ENCODE results near the gene MGAT4B.

Gene MGAT4B

DNA sequence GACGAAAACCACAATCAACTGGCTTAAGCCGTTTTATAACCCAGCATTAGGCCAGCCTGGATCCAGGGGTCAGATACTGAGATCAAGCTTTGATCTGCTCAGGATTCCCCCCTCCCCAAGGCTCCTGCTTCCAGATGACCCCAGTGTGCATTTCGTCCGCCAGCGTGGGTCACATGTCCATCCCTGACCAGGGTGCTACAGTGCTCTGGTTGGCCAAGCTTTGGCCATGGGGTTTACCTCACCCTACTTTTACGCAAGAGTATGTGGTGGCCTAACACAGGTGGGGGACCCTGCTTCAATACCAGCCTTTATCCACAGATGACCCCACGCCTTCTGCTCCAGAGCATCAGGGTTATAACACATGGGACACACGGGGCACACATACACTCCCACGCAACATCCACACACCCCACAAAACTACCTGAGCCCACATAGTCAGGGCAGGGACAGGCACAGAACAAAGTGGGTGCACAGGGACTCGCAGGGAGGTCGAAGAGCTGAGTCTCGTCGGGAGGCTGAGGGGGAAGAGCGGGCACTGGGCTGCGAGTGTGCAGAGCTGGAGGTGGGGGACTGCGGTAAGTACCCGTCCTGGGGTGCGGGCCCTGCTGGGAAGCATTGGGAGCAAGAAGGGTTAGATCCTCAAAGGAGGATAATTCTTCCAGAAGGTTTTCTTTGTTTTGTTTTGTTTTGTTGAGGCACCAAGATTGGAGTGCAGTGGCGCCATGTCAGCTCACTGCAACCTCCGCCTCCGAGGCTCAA is 9.0 kb upstream of the MGAT4B start:
- no peaks in the 10 kb centered on the region for H3K27me3 ChIP-seq (ENCODE audit: insufficient read depth, low read length)
- no peak overlapping the region for H3K9ac ChIP-seq (ENCODE audit: low read length)
- no peak overlapping the region for H3K4ac ChIP-seq (ENCODE audit: low read depth, low read length)
- H4K91ac ChIP-seq (ENCODE audit: low read depth, low read length): no peak overlapping the region
- H2BK120ac ChIP-seq (ENCODE audit: insufficient read depth, low read length, poor library complexity): no peak overlapping the region
- no peak overlapping the region for H3K18ac ChIP-seq (ENCODE audit: low read length)
- H2AK5ac ChIP-seq (ENCODE audit: low read length): no peak overlapping the region
- no peak overlapping the region for H4K8ac ChIP-seq (ENCODE audit: low read depth, low read length)
- WGBS (ENCODE audit: extremely low coverage, insufficient coverage, insufficient read length): no CpG with 5 or more reads among the region's 21 CpGs
- no peak overlapping the region for H2AFZ ChIP-seq (ENCODE audit: insufficient read depth, low read length, poor library complexity)
- peaks cover 24 to 27% of the 10 kb centered on the region in 2 experiments for H3K36me3 ChIP-seq (ENCODE audit: control insufficient read depth in 1 of 2, insufficient read depth in 2 of 2, low read length in 2 of 2)
- H4K12ac ChIP-seq (ENCODE audit: low read depth, low read length): no peak overlapping the region
- H2BK12ac ChIP-seq (ENCODE audit: low read length): no peak overlapping the region
- peaks cover 32% of the 10 kb centered on the region for H3K79me1 ChIP-seq (ENCODE audit: low read length)
- peaks cover 26 to 32% of the 10 kb centered on the region in 2 experiments for H3K4me1 ChIP-seq (ENCODE audit: control insufficient read depth in 1 of 2, insufficient read depth in 2 of 2, low read length in 2 of 2)
- H3K4me2 ChIP-seq (ENCODE audit: low read length): no peak overlapping the region
- H3K23ac ChIP-seq (ENCODE audit: low read length): no peak overlapping the region
- H3K9me3 ChIP-seq (ENCODE audit: insufficient read depth, low read depth, low read length): no peaks in the 10 kb centered on the region
- no peak overlapping the region for H2BK5ac ChIP-seq (ENCODE audit: low read depth, low read length, poor library complexity)
- no peak overlapping the region for H3K4me3 ChIP-seq (ENCODE audit: low read depth, low read length)
- no peak overlapping the region for H3K14ac ChIP-seq (ENCODE audit: low read length)
- no peak for DNase-seq
- no peak overlapping the region for H3K27ac ChIP-seq (ENCODE audit: low read depth, low read length)
- H3K79me2 ChIP-seq (ENCODE audit: control insufficient read depth, insufficient read depth, low read length, poor library complexity): peaks cover 13% of the 10 kb centered on the region

GRCh38 chr5:179814090-179814489 is 7.4 kb upstream of the MGAT4B start:
- no peak overlapping the region for H2BK120ac ChIP-seq (ENCODE audit: insufficient read depth, low read length, poor library complexity)
- H3K4me1 ChIP-seq (ENCODE audit: control insufficient read depth in 1 of 2, insufficient read depth in 2 of 2, low read length in 2 of 2): peaks cover 14 to 21% of the 10 kb centered on the region in 2 experiments
- no peak overlapping the region for H2BK12ac ChIP-seq (ENCODE audit: low read length)
- H3K79me2 ChIP-seq (ENCODE audit: control insufficient read depth, insufficient read depth, low read length, poor library complexity): peaks cover 6% of the 10 kb centered on the region
- no peak overlapping the region for H3K27ac ChIP-seq (ENCODE audit: low read depth, low read length)
- WGBS (ENCODE audit: extremely low coverage, insufficient coverage, insufficient read length): no CpG with 5 or more reads among the region's 3 CpGs
- no peak overlapping the region for H2AFZ ChIP-seq (ENCODE audit: insufficient read depth, low read length, poor library complexity)
- no peak overlapping the region for H2AK5ac ChIP-seq (ENCODE audit: low read length)
- no peak overlapping the region for H3K18ac ChIP-seq (ENCODE audit: low read length)
- H3K4ac ChIP-seq (ENCODE audit: low read depth, low read length): no peak overlapping the region
- no peak overlapping the region for H3K4me2 ChIP-seq (ENCODE audit: low read length)
- no peak overlapping the region for H2BK5ac ChIP-seq (ENCODE audit: low read depth, low read length, poor library complexity)
- H4K12ac ChIP-seq (ENCODE audit: low read depth, low read length): no peak overlapping the region
- no peak overlapping the region for H3K4me3 ChIP-seq (ENCODE audit: low read depth, low read length)
- no peak for DNase-seq
- peaks cover 20 to 27% of the 10 kb centered on the region in 2 experiments for H3K36me3 ChIP-seq (ENCODE audit: control insufficient read depth in 1 of 2, insufficient read depth in 2 of 2, low read length in 2 of 2)
- peaks cover 19% of the 10 kb centered on the region for H3K79me1 ChIP-seq (ENCODE audit: low read length)
- H3K23ac ChIP-seq (ENCODE audit: low read length): no peak overlapping the region
- no peak overlapping the region for H3K14ac ChIP-seq (ENCODE audit: low read length)
- H3K9me3 ChIP-seq (ENCODE audit: insufficient read depth, low read depth, low read length): no peaks in the 10 kb centered on the region
- H3K27me3 ChIP-seq (ENCODE audit: insufficient read depth, low read length): no peaks in the 10 kb centered on the region
- no peak overlapping the region for H3K9ac ChIP-seq (ENCODE audit: low read length)
- H4K8ac ChIP-seq (ENCODE audit: low read depth, low read length): no peak overlapping the region
- H4K91ac ChIP-seq (ENCODE audit: low read depth, low read length): no peak overlapping the region

GRCh38 chr5:179812997-179813607 is 6.4 kb upstream of the MGAT4B start:
- no peak for DNase-seq
- no peak overlapping the region for H3K27ac ChIP-seq (ENCODE audit: low read depth, low read length)
- H3K18ac ChIP-seq (ENCODE audit: low read length): no peak overlapping the region
- no peak overlapping the region for H2AK5ac ChIP-seq (ENCODE audit: low read length)
- no CpG with 5 or more reads among the region's 5 CpGs for WGBS (ENCODE audit: extremely low coverage, insufficient coverage, insufficient read length)
- H3K4ac ChIP-seq (ENCODE audit: low read depth, low read length): no peak overlapping the region
- no peak overlapping the region for H2BK120ac ChIP-seq (ENCODE audit: insufficient read depth, low read length, poor library complexity)
- peaks cover 10% of the 10 kb centered on the region for H3K79me1 ChIP-seq (ENCODE audit: low read length)
- peaks cover 20 to 27% of the 10 kb centered on the region in 2 experiments for H3K36me3 ChIP-seq (ENCODE audit: control insufficient read depth in 1 of 2, insufficient read depth in 2 of 2, low read length in 2 of 2)
- no peak overlapping the region for H4K12ac ChIP-seq (ENCODE audit: low read depth, low read length)
- H3K79me2 ChIP-seq (ENCODE audit: control insufficient read depth, insufficient read depth, low read length, poor library complexity): peaks cover 3% of the 10 kb centered on the region
- no peak overlapping the region for H2BK5ac ChIP-seq (ENCODE audit: low read depth, low read length, poor library complexity)
- H4K8ac ChIP-seq (ENCODE audit: low read depth, low read length): no peak overlapping the region
- peaks cover 8 to 13% of the 10 kb centered on the region in 2 experiments for H3K4me1 ChIP-seq (ENCODE audit: control insufficient read depth in 1 of 2, insufficient read depth in 2 of 2, low read length in 2 of 2)
- H3K9ac ChIP-seq (ENCODE audit: low read length): no peak overlapping the region
- H3K9me3 ChIP-seq (ENCODE audit: insufficient read depth, low read depth, low read length): no peaks in the 10 kb centered on the region
- H3K14ac ChIP-seq (ENCODE audit: low read length): no peak overlapping the region
- no peak overlapping the region for H4K91ac ChIP-seq (ENCODE audit: low read depth, low read length)
- H3K27me3 ChIP-seq (ENCODE audit: insufficient read depth, low read length): no peaks in the 10 kb centered on the region
- H3K4me2 ChIP-seq (ENCODE audit: low read length): no peak overlapping the region
- no peak overlapping the region for H2BK12ac ChIP-seq (ENCODE audit: low read length)
- H3K4me3 ChIP-seq (ENCODE audit: low read depth, low read length): no peak overlapping the region
- H2AFZ ChIP-seq (ENCODE audit: insufficient read depth, low read length, poor library complexity): no peak overlapping the region
- H3K23ac ChIP-seq (ENCODE audit: low read length): no peak overlapping the region

DNA sequence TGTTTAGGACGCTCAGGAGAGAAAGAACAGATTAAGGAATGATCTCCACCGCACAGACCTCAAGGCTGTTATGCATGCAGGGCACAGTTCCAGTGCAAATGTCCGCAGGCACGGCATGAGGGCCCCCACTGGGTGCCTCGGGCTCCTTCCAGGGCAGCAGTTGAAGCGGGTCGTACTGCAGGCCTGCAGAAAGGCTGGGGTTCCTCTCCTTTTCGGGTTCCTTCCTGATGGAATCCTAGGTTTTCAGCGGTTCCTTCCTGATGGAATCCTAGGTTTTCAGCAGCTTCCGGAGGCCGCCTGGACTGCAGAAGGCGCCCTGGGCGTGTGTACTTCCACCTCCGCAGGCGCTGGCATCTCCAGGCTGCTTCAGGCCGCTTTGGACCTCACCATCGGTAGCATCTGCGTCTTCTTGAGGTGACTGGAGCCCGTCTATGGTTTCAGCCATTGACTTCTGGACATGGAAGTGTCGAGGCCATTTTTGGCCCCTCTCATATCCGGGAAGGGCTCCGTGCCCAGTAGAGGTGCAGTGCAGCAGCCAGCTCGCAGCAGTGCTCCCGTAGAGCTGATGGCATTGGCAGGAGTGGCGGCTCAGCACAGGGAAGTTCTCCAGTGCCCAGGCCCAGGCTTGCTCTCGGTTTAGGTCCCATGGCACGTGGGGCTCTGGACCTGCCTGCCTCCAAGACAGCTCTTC is 5.6 kb upstream of the MGAT4B start:
- Histone ChIP-seq H3K4me1 (ENCODE audit: control insufficient read depth in 1 of 2, insufficient read depth in 2 of 2, low read length in 2 of 2) (peaks cover 6 to 15% of the 10 kb centered on the region in 2 experiments), H3K18ac (ENCODE audit: low read length) (no peak overlapping the region), H3K79me2 (ENCODE audit: control insufficient read depth, insufficient read depth, low read length, poor library complexity) (peaks cover 3% of the 10 kb centered on the region), H2BK120ac (ENCODE audit: insufficient read depth, low read length, poor library complexity) (no peak overlapping the region), H4K8ac (ENCODE audit: low read depth, low read length) (no peak overlapping the region), H3K9ac (ENCODE audit: low read length) (no peak overlapping the region), H2BK12ac (ENCODE audit: low read length) (no peak overlapping the region), H3K36me3 (ENCODE audit: control insufficient read depth in 1 of 2, insufficient read depth in 2 of 2, low read length in 2 of 2) (peaks cover 20 to 27% of the 10 kb centered on the region in 2 experiments), H3K14ac (ENCODE audit: low read length) (no peak overlapping the region), H3K27me3 (ENCODE audit: insufficient read depth, low read length) (no peaks in the 10 kb centered on the region), H4K12ac (ENCODE audit: low read depth, low read length) (no peak overlapping the region), H3K23ac (ENCODE audit: low read length) (no peak overlapping the region), H3K27ac (ENCODE audit: low read depth, low read length) (no peak overlapping the region), H3K4me3 (ENCODE audit: low read depth, low read length) (no peak overlapping the region), H4K91ac (ENCODE audit: low read depth, low read length) (no peak overlapping the region), H2AK5ac (ENCODE audit: low read length) (no peak overlapping the region), H2AFZ (ENCODE audit: insufficient read depth, low read length, poor library complexity) (no peak overlapping the region), H3K9me3 (ENCODE audit: insufficient read depth, low read depth, low read length) (no peaks in the 10 kb centered on the region), H3K4ac (ENCODE audit: low read depth, low read length) (no peak overlapping the region), H3K4me2 (ENCODE audit: low read length) (no peak overlapping the region), H2BK5ac (ENCODE audit: low read depth, low read length, poor library complexity) (no peak overlapping the region), H3K79me1 (ENCODE audit: low read length) (peaks cover 11% of the 10 kb centered on the region)
- no CpG with 5 or more reads among the region's 27 CpGs for WGBS (ENCODE audit: extremely low coverage, insufficient coverage, insufficient read length)
- no peak for DNase-seq

Measured in trophoblast cell (in vitro differentiated cells and primary cell).